Central memory CD8-positive, alpha-beta T cell (primary cell): Measurements from ENCODE around the gene INAVA.
A peak's percentile ranks its signal among the peaks of the same experiment; 100 is the strongest.

Source experiments
- ATAC-seq: fragments of 150-1000 bp; cut with Tn5 transposase; replicated peaks from 2 replicates; pipeline ENCODE4 v1.10.0; 2022; ENCODE audit warnings: mild to moderate bottlenecking, moderate FRiP score, moderate number of reproducible peaks; ENCODE audit not compliant: poor library complexity, severe bottlenecking; ENCODE audit errors: extremely low read depth
- DNase-seq, 2 donors: peaks; one replicate each; pipeline ENCODE4 v3.0.0; 2021; ENCODE audit warnings: low spot score in 2 of 2
- H3K27ac Mint-ChIP-seq: one replicate; pipeline ENCODE4 v1.8.0; 2022; ENCODE audit warnings: low read depth, mild to moderate bottlenecking, moderate library complexity, mixed read lengths
- H3K27me3 Mint-ChIP-seq: one replicate; pipeline ENCODE4 v1.8.0; 2022; ENCODE audit warnings: mixed read lengths
- H3K36me3 Mint-ChIP-seq: one replicate; pipeline ENCODE4 v1.8.0; 2022; ENCODE audit warnings: mild to moderate bottlenecking, moderate library complexity, mixed read lengths; ENCODE audit not compliant: insufficient read depth
- H3K4me1 Mint-ChIP-seq: one replicate; pipeline ENCODE4 v1.8.0; 2022; ENCODE audit warnings: mixed read lengths
- H3K4me3 Mint-ChIP-seq: one replicate; pipeline ENCODE4 v1.8.0; 2022; ENCODE audit warnings: mild to moderate bottlenecking, moderate library complexity, mixed read lengths
- H3K9me3 Mint-ChIP-seq: one replicate; pipeline ENCODE4 v1.8.0; 2022; ENCODE audit warnings: mixed read lengths

INAVA gene

GRCh38 chr1:200893411-200893901 is 1.2 kb upstream of the INAVA start:
- Mint-ChIP-seq H3K4me1 (peaks cover 32% of the 10 kb centered on the region), H3K36me3 (peaks cover 6% of the 10 kb centered on the region), H3K9me3 (no peaks in the 10 kb centered on the region), H3K27me3 (peaks cover 42% of the 10 kb centered on the region), H3K27ac (no peak overlapping the region), H3K4me3 (no peak overlapping the region)
- ATAC-seq, result no peak
- DNase-seq, result no peak

GRCh38 chr1:200895443-200895789 is 716 bp downstream of the INAVA start:
- H3K27me3 Mint-ChIP-seq, result peaks cover 44% of the 10 kb centered on the region
- no peak for ATAC-seq
- H3K4me3 Mint-ChIP-seq, result no peak overlapping the region

GRCh38 chr1:200895801-200896530 is 1.3 kb downstream of the INAVA start:
- Mint-ChIP-seq H3K27ac (no peak overlapping the region), H3K4me3 (no peak overlapping the region), H3K36me3 (peaks cover 1% of the 10 kb centered on the region), H3K27me3 (peaks cover 46% of the 10 kb centered on the region), H3K4me1 (peaks cover 9% of the 10 kb centered on the region), H3K9me3 (no peaks in the 10 kb centered on the region)
- DNase-seq (no peak), ATAC-seq (no peak)

More at GRCh38 chr1:200895443-200895789, 716 bp downstream of the INAVA start:
- no peak overlapping the region for H3K27ac Mint-ChIP-seq
- no peak for DNase-seq
- peaks cover 14% of the 10 kb centered on the region for H3K4me1 Mint-ChIP-seq
- no peaks in the 10 kb centered on the region for H3K9me3 Mint-ChIP-seq
- H3K36me3 Mint-ChIP-seq, result peaks cover 1% of the 10 kb centered on the region

- Mint-ChIP-seq H3K27me3 (peaks cover 52% of the 10 kb centered on the region), H3K9me3 (no peaks in the 10 kb centered on the region), H3K4me1 (peaks cover 6% of the 10 kb centered on the region), H3K27ac (no peak overlapping the region), H3K36me3 (peaks cover 1% of the 10 kb centered on the region), H3K4me3 (no peak overlapping the region)
- DNase-seq, result no peak
- no peak for ATAC-seq
Observed at GRCh38 chr1:200896531-200897196, 2.0 kb downstream of the INAVA start.

- H3K4me3 Mint-ChIP-seq, result no peak overlapping the region
- no peak for ATAC-seq
- no peaks in the 10 kb centered on the region for H3K4me1 Mint-ChIP-seq
- H3K27ac Mint-ChIP-seq, result no peak overlapping the region
- peaks cover 51% of the 10 kb centered on the region for H3K27me3 Mint-ChIP-seq
- DNase-seq, result no peak
- H3K36me3 Mint-ChIP-seq, result peaks cover 1% of the 10 kb centered on the region
- no peaks in the 10 kb centered on the region for H3K9me3 Mint-ChIP-seq
Observed at GRCh38 chr1:200897259-200897658, 2.6 kb downstream of the INAVA start.

- Mint-ChIP-seq H3K36me3 (peaks cover 1% of the 10 kb centered on the region), H3K9me3 (no peaks in the 10 kb centered on the region), H3K27me3 (peaks cover 34% of the 10 kb centered on the region), H3K4me1 (peaks cover 5% of the 10 kb centered on the region), H3K27ac (no peak overlapping the region), H3K4me3 (no peak overlapping the region)
- ATAC-seq, result no peak
- no peak for DNase-seq
Observed at GRCh38 chr1:200899015-200899386, 4.3 kb downstream of the INAVA start.

GRCh38 chr1:200899451-200899915 is 4.8 kb downstream of the INAVA start:
- ATAC-seq (no peak), DNase-seq (no peak)
- H3K36me3 Mint-ChIP-seq, result peaks cover 3% of the 10 kb centered on the region
- H3K9me3 Mint-ChIP-seq, result no peaks in the 10 kb centered on the region
- peaks cover 5% of the 10 kb centered on the region for H3K4me1 Mint-ChIP-seq
- H3K4me3 Mint-ChIP-seq, result no peak overlapping the region
- peak overlapping the region; percentile 30 for H3K27ac Mint-ChIP-seq
- H3K27me3 Mint-ChIP-seq, result peaks cover 29% of the 10 kb centered on the region

- Mint-ChIP-seq H3K27me3 (peaks cover 26% of the 10 kb centered on the region), H3K27ac (peak overlapping the region; percentile 57), H3K36me3 (peaks cover 3% of the 10 kb centered on the region), H3K4me1 (peaks cover 9% of the 10 kb centered on the region), H3K9me3 (no peaks in the 10 kb centered on the region), H3K4me3 (no peak overlapping the region)
- no peak for ATAC-seq
- DNase-seq, result no peak
Observed at GRCh38 chr1:200899954-200900867, 5.5 kb downstream of the INAVA start.

GRCh38 chr1:200900877-200901276 is 6.2 kb downstream of the INAVA start:
- H3K27ac Mint-ChIP-seq, result peak overlapping the region; percentile 57
- H3K9me3 Mint-ChIP-seq, result no peaks in the 10 kb centered on the region
- ATAC-seq (no peak), DNase-seq (no peak)
- peaks cover 3% of the 10 kb centered on the region for H3K36me3 Mint-ChIP-seq
- no peak overlapping the region for H3K4me3 Mint-ChIP-seq
- H3K4me1 Mint-ChIP-seq, result peaks cover 12% of the 10 kb centered on the region
- peaks cover 26% of the 10 kb centered on the region for H3K27me3 Mint-ChIP-seq

- ATAC-seq (no peak), DNase-seq (no peak)
- Mint-ChIP-seq H3K27me3 (peaks cover 26% of the 10 kb centered on the region), H3K36me3 (peaks cover 3% of the 10 kb centered on the region), H3K27ac (no peak overlapping the region), H3K9me3 (no peaks in the 10 kb centered on the region), H3K4me1 (peaks cover 12% of the 10 kb centered on the region), H3K4me3 (no peak overlapping the region)
Observed at GRCh38 chr1:200901350-200901749, 6.7 kb downstream of the INAVA start.

- no peak for DNase-seq
- Mint-ChIP-seq H3K36me3 (peaks cover 3% of the 10 kb centered on the region), H3K9me3 (no peaks in the 10 kb centered on the region), H3K27me3 (peaks cover 26% of the 10 kb centered on the region), H3K4me3 (no peak overlapping the region), H3K27ac (no peak overlapping the region), H3K4me1 (peaks cover 12% of the 10 kb centered on the region)
- ATAC-seq, result no peak
Observed at GRCh38 chr1:200901796-200902444, 7.2 kb downstream of the INAVA start.

GRCh38 chr1:200903793-200904192 is 9.1 kb downstream of the INAVA start:
- peaks cover 29% of the 10 kb centered on the region for H3K27me3 Mint-ChIP-seq
- peaks cover 12% of the 10 kb centered on the region for H3K4me1 Mint-ChIP-seq
- no peak overlapping the region for H3K4me3 Mint-ChIP-seq
- DNase-seq (no peak), ATAC-seq (no peak)
- H3K36me3 Mint-ChIP-seq, result peaks cover 1% of the 10 kb centered on the region
- no peak overlapping the region for H3K27ac Mint-ChIP-seq
- H3K9me3 Mint-ChIP-seq, result no peaks in the 10 kb centered on the region
